Head of caudate nucleus (tissue), 42 donors: ENCODE results near the gene ADAMTSL5.
"Not testable (repeated sequence)": the region's sequence is repeated elsewhere in the genome, so short reads cannot be mapped to it uniquely, and the experiment has no call there.

Source experiments
- DNase-seq, 42 donors: peaks; one replicate each; pipeline versions ENCODE4 v3.0.0 to v3.0.0-alpha.2; 2020 to 2021; ENCODE audit warnings: mixed read lengths in 7 of 42
- intact Hi-C: fragments of 100-400 bp; cut with DNase I; formaldehyde crosslinking; loops from one replicate; pipeline ENCODE4 v1.15.0; 2022

ADAMTSL5 gene

GRCh38 chr19:1532003-1532402 lies 19.2 kb upstream of the ADAMTSL5 start:
- intact Hi-C loops = no loop called here
- no peak for DNase-seq

DNA sequence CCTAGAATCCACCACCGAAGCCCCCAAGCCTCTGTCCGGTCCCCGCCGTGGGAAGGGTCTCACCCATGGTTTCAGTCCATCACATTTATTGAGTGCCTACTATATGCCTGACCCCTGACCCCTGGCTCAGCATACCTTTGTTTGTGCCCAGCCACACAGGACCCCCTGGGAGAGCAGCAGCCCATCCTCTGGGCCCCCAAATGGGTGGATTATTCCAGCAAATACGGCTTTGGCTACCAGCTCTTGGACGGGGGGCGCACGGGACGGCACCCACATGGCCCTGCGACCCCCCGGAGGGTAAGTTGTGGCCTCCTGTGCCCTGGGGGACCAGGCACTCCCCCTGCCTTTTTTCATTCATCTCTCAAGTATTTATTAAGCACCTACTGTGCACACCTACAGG lies 18.8 kb upstream of the ADAMTSL5 start:
- no peak for DNase-seq
- intact Hi-C loops = no loop called here

- DNase-seq, intact Hi-C loops: not testable (repeated sequence)
Measured at GRCh38 chr19:1530856-1531255, 18.0 kb upstream of the ADAMTSL5 start.

- DNase-seq = no peak
- intact Hi-C loops = no loop called here
Measured at GRCh38 chr19:1529430-1529816, 16.6 kb upstream of the ADAMTSL5 start.

DNA sequence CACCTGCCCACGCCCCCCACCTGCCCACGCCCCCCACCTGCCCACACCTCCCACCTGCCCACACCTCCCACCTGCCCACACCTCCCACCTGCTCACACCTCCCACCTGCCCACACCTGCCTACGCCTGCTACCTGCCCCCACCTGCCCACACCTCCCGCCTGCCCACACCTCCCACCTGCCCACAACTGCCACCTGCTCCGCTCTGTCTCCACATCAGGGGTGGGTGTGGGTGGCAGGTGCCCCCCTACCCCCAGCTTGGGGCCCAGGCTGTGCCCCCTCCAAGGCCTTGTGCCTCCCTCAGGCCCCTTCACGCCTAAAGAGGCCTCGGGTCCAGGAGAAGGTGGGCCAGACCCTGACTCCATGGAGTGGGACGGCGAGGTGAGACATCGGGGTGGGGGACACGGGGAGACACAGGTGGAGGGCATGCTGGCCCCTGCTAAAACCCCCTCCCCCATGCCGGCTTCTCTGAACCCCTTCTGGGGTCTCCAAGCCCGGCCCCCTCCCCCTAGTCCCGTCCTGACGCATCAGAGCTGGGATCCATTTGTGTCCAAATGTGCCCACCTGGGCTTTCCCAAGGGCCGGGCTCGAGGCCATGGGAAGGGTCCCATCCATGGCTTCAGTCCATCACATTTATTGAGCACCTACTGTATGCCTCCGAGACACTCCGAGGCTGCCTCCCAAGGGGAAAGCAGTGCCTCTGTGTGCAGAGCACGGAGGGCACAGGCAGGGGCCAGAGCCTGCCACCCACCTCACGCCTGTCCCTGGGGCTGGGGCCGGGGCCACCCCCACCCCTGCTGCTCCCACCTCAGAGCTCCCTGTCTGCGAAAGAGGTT lies 16.0 kb upstream of the ADAMTSL5 start:
- intact Hi-C loops = no loop called here
- DNase-seq = no peak

- no peak for DNase-seq
- intact Hi-C loops = no loop called here
Measured at GRCh38 chr19:1527650-1528309, 15.0 kb upstream of the ADAMTSL5 start.

DNA sequence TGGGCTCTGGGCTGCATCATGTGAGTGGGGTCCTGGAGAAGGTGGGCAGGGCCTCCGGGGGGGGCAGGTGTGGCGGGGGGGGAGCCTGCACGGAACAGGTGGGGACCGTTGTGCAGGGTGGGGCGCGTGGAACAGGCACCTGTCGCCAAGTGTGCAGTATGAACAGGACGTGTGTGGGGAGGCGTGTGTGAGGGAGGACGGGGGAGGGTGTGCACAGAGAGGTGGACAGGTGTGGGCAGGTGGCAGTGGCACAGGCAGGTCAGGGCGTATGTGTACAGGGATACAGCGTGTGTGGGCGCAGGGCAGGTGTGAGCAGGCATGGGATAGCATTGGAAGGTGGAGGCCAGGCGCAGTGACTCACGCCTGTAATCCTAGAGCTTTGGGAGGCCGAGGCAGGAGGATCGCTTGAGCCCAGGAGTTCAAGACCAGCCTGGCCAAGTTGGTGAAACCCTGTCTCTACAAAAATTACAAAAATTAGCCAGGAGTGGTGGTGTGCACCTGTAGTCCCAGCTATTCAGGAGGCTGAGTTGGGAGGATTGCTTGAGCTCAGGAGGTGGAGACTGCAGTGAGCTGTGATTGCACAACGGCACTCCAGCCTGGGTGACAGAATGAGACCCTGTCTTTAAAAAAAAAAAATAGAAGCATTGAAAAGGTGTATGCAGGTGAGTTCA lies 14.3 kb upstream of the ADAMTSL5 start:
- intact Hi-C loops = no loop called here
- no peak for DNase-seq

DNA sequence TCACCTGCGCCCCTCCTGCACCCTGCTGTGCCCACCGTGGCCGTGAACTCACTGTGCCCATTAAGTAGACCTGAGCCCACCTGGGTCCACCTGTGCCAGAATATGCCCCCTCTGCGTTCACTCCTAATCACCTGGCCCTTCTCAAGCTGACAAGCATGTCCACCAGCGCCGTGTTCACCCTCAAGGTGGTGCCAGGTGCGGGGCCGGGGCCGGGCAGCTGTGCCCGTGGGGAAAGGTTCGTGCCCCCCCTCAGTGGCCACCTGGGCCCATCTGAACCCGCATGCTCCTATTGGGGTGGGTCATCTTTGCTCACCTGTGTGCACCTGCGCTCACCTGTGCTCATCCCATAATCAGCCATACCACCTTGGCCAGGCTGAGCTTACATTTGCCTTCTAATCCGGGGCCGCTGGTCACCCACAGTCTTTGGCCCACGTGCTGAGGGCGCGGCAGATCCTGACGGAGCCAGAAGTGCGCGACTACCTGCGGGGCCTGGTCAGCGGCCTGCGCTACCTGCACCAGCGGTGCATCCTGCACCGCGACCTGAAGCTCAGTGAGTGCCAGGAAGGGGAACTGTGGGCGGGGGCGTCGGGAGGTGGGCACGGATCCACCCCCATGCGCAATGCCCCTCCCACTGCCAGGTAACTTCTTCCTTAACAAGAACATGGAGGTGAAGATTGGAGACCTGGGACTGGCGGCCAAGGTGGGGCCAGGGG lies 13.4 kb upstream of the ADAMTSL5 start:
- intact Hi-C loops = no loop called here

DNA sequence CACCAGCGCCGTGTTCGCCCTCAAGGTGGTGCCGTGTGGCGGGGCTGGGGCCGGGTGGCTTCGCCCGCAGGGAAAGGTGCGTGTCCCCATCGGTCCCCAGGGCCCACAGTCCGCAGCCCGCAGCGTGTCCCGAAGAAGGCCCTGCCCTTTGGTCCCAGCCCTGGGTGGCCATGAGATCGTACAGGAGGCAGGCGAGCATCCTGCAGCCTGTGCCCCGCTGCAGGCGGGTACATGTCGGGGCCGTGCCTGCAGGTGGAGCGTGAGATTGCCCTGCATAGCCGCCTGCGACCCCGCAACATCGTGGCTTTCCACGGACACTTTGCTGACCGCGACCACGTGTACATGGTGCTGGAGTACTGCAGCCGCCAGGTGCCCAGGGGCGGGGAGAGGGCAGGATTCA lies 12.5 kb upstream of the ADAMTSL5 start:
- intact Hi-C loops = no loop called here
- no peak for DNase-seq

More for the DNA sequence above, 13.4 kb upstream of the ADAMTSL5 start:
- no peak for DNase-seq

DNA sequence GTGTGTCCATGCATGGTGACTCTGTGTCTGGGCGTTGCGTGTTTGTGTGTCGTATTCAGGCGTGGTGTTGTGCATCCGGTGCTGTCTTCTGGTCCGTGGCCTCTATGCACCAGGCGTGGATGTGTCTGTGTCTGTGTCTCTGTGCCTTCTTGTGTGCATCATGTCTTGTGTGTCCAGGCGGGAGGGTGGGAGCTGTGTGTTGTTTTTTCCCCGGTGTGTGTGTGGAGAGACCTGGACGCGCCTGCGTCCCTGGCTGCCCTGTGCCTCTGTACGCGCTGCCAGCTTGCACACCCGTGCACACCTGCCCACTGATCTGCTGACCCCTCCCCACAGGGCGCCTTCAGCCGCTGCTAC lies 12.1 kb upstream of the ADAMTSL5 start:
- intact Hi-C loops = no loop called here
- no peak for DNase-seq

GRCh38 chr19:1524287-1524971 lies 11.6 kb upstream of the ADAMTSL5 start:
- intact Hi-C loops = no loop called here
- no peak for DNase-seq

- DNase-seq = peak in 24 of 42 donors; percentile 7 to 71 (median 34)
- intact Hi-C loops = no loop called here
Measured at GRCh38 chr19:1523412-1524286, 10.8 kb upstream of the ADAMTSL5 start, which contains the start of gene PLK5. Gene PLK5, plus strand, starts transcription at chr19:1524077. Its CDS starts 2,920 bp downstream, at chr19:1526997.

GRCh38 chr19:1522838-1523237 lies 10.0 kb upstream of the ADAMTSL5 start:
- intact Hi-C loops = no loop called here
- no peak for DNase-seq

DNA sequence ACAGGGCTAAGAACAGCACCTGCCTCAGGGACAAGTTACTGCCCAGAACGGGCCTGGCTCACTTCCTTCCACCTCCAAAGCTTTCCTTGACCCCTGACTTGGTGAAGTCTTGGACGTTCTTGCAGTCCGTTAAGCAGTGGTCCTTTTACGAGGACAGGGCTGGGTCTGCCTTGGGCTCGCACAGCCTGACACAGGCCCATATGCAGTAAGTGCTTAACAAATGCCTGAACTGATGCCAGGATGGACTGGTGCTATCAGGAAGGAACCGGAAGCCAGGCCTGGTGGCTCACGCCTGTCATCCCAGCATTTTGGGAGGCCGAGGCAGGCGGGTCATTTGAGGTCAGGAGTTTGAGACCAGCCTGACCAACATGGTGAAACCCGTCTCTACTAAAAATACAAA lies 9.2 kb upstream of the ADAMTSL5 start:
- no peak for DNase-seq
- intact Hi-C loops = no loop called here

DNA sequence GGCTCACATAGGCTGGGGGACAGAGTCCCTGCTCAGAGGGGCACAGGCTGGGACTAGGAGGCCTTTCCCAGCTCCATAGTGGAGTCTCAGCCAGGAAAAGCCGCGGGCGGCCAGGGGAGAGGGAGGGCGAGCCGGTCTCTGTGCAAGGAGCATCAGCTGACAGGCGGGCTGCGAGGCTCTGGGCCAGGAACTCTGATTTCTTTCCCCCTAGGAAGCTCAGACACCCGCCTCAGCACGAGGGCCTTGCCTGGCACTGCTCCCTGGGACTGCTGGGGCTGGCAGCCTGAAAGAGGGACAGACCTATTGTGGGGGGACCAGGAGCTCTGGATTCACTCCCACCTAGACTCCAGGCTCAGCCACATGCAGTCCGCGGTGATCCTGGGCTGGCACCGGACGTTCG lies 8.8 kb upstream of the ADAMTSL5 start:
- intact Hi-C loops = no loop called here
- peak; percentile 10 to 84 (median 58) for DNase-seq

DNA sequence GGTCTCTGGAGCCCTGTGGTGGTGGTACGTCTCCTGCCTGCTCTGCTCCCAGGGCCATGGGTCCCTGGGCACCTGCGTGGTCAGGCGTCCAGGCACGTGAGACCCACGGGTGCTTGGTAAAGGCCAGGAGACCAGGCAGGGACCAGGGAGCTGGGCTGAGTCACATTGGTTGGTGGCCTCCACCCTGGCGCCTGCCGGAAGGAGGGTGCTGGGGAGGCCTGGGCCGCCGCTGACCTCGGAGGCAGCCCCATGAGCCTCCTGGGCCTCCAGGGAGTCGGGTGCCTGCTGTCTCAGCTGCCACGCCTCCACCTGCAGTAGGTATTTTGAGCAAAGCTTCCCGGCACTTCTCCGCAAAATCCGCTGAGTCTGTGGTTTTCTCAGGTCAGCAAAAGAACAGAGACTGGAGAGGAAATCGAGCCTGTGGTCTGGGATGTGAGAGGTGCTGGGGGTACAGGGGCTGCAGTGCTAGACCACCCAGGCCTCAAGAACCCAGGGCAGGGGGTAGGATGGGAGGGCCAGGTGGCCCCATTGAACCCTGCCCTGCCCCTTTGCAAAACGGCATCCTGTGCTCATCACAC lies 7.5 kb upstream of the ADAMTSL5 start:
- intact Hi-C loops = no loop called here
- DNase-seq = no peak

GRCh38 chr19:1519802-1520201 lies 7.0 kb upstream of the ADAMTSL5 start:
- DNase-seq, intact Hi-C loops: not testable (repeated sequence)

- intact Hi-C loops = no loop called here
- no peak for DNase-seq
Measured at GRCh38 chr19:1518471-1518870, 5.7 kb upstream of the ADAMTSL5 start.
